SU-DHL-6 (cell line): Measurements from ENCODE around the gene POU5F2.

Experiments used
- EZH2phosphoT487 ChIP-seq: fragments of 200-600 bp; sonication (generic), shearing (Covaris generic); conservative IDR thresholded peaks from 2 replicates; pipeline ENCODE4 v1.6.1; 2018; ENCODE audit warnings: mild to moderate bottlenecking, antibody characterized with exemption, low read length, moderate library complexity, mixed read lengths
- TF ChIP-seq, protein P1 (sequence below): fragments of 200-600 bp; sonication (generic); IDR thresholded peaks from one replicate; pipeline ENCODE4 v1.5.1; 2017; ENCODE audit warnings: antibody characterized with exemption, mild to moderate bottlenecking, low read length, moderate library complexity; ENCODE audit not compliant: insufficient read depth, poor library complexity, severe bottlenecking

DNA sequence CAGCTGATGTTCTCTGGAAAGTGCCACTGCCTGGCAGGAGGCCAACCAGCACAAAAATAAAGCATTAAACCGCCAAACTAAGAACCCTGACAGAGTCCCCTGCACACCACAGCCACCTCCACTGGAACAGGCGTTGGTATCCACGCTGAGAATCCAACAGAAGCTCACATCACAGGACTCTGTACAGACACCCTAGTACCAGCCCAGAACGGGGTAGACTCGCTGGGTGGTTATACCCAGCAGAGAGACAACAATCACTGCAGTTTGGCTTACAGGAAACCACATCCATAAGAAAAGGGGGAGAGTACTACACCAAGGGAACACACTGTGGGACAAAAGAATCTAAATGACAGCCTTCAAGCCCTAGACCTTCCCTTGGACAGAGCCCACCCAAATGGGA lies 15.0 kb upstream of the POU5F2 start:
- TF ChIP-seq, protein P1, sequence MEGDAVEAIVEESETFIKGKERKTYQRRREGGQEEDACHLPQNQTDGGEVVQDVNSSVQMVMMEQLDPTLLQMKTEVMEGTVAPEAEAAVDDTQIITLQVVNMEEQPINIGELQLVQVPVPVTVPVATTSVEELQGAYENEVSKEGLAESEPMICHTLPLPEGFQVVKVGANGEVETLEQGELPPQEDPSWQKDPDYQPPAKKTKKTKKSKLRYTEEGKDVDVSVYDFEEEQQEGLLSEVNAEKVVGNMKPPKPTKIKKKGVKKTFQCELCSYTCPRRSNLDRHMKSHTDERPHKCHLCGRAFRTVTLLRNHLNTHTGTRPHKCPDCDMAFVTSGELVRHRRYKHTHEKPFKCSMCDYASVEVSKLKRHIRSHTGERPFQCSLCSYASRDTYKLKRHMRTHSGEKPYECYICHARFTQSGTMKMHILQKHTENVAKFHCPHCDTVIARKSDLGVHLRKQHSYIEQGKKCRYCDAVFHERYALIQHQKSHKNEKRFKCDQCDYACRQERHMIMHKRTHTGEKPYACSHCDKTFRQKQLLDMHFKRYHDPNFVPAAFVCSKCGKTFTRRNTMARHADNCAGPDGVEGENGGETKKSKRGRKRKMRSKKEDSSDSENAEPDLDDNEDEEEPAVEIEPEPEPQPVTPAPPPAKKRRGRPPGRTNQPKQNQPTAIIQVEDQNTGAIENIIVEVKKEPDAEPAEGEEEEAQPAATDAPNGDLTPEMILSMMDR, result no peak
- no peak for TF ChIP-seq EZH2phosphoT487
